ENCODE data around the gene GALNT9.
A peak's percentile ranks its signal among the peaks of the same experiment; 100 is the strongest.

The GALNT9 gene

GRCh38 chr12:132204793-132205270 is 124.6 kb downstream of the GALNT9 start:
- no peak for TF ChIP-seq CTCF (IDR thresholded peaks at IDR 0.05)
- H3K27ac ChIP-seq, result no peak overlapping the region
- peak overlapping the region; percentile 64 for H3K4me3 ChIP-seq
- DNase-seq (ENCODE audit: low spot score), result no peak

GRCh38 chr12:132204063-132204792 is 125.2 kb downstream of the GALNT9 start:
- Histone ChIP-seq H3K4me3 (peak overlapping the region; percentile 64), H3K27ac (no peak overlapping the region)
- TF ChIP-seq CTCF (IDR thresholded peaks at IDR 0.05), result no peak
- no peak for DNase-seq (ENCODE audit: low spot score)

- no peak for DNase-seq (ENCODE audit: low spot score)
- Histone ChIP-seq H3K4me3 (no peak overlapping the region), H3K27ac (no peak overlapping the region)
- no peak for TF ChIP-seq CTCF (IDR thresholded peaks at IDR 0.05)
These were observed 126.3 kb downstream of the GALNT9 start for GRCh38 chr12:132202929-132203721.

- no peak for TF ChIP-seq CTCF (IDR thresholded peaks at IDR 0.05)
- no peak overlapping the region for H3K27ac ChIP-seq
- DNase-seq (ENCODE audit: low spot score), result no peak
- H3K4me3 ChIP-seq, result no peak overlapping the region
These were observed 127.8 kb downstream of the GALNT9 start for GRCh38 chr12:132201391-132202120.

- no peak for DNase-seq (ENCODE audit: low spot score)
- Histone ChIP-seq H3K4me3 (no peak overlapping the region), H3K27ac (no peak overlapping the region)
- TF ChIP-seq CTCF (IDR thresholded peaks at IDR 0.05), result no peak
These were observed 128.6 kb downstream of the GALNT9 start for GRCh38 chr12:132200800-132201199.

- DNase-seq (ENCODE audit: low spot score), result no peak
- Histone ChIP-seq H3K27ac (no peak overlapping the region), H3K4me3 (no peak overlapping the region)
- TF ChIP-seq CTCF (IDR thresholded peaks at IDR 0.05), result no peak
These were observed 129.7 kb downstream of the GALNT9 start for GRCh38 chr12:132199526-132200319.
